AG04450 (cell line): ENCODE measurements around the gene CCL26. TPM values are rescaled to one million over a fixed set of nuclear protein-coding genes. Genes with fewer than 3 reads are reported as not detected.

Experiments
- CTCF ChIA-PET: fragments of 300-600, 350-600 bp; formaldehyde crosslinking; extraction: SDS; loops from one replicate; lab custom pipeline; 2022; ENCODE audit warnings: antibody characterized with exemption, inconsistent platforms; lab: Charles Lee
- POLR2A ChIA-PET: fragments of 350-600 bp; formaldehyde crosslinking; extraction: SDS; loops from one replicate; lab custom pipeline; 2021; ENCODE audit warnings: antibody characterized with exemption, inconsistent platforms; lab: Yijun Ruan, JAX
- DNase-seq: peaks from one replicate; pipeline ENCODE4 v3.0.0-alpha.2; 2011; ENCODE audit warnings: low read depth, low spot score
- H3K27ac ChIP-seq: one replicate; pipeline ENCODE4 v1.5.1; 2012; ENCODE audit warnings: low read depth, low read length, control low read depth
- H3K27me3 ChIP-seq: one replicate; pipeline ENCODE4 v1.6.0; 2012; ENCODE audit warnings: low read length; ENCODE audit not compliant: control insufficient read depth, insufficient read depth
- H3K4me3 ChIP-seq: 2 replicates; pipeline ENCODE4 v1.5.1; 2011; ENCODE audit warnings: mild to moderate bottlenecking, low read depth, low read length, control low read depth
- H3K9me3 ChIP-seq: 2 replicates; pipeline ENCODE4 v1.5.1; 2012; ENCODE audit warnings: low read length; ENCODE audit not compliant: control insufficient read depth, insufficient read depth
- CTCF ChIP-seq: IDR thresholded peaks from 2 replicates; pipeline ENCODE4 v1.5.1; 2011; ENCODE audit warnings: low read depth, low read length, control low read depth, inconsistent platforms
- polyA plus RNA-seq: library from polyadenylated mRNA; depleted of rRNA; stranded (reverse); fragments of >200 nt; gene quantifications from 2 replicates; pipeline ENCODE4 v1.2.3, GENCODE V29; 2011

Gene CCL26
- polyA plus RNA-seq, 1 experiment = not detected

DNA sequence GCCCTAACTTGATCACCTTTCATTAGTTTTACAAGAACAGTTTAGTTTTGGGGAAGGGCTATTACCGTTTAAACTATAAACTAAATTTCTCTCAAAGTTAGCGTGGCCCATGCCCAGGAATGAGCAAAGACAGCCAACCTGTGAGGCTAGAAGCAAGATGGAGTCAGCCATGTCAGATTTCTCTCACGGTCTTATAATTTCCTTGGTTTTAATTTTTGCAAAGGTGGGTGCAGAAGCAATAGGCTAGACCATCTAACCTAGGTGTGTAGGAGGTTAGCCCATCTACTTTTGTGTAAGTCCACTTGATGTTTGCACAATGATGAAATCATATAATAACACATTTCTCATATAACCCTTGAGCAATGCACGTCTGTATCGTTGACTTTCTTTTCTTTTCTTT, 32.7 kb upstream of the CCL26 start:
- no peak overlapping the region for H3K27ac ChIP-seq

DNA sequence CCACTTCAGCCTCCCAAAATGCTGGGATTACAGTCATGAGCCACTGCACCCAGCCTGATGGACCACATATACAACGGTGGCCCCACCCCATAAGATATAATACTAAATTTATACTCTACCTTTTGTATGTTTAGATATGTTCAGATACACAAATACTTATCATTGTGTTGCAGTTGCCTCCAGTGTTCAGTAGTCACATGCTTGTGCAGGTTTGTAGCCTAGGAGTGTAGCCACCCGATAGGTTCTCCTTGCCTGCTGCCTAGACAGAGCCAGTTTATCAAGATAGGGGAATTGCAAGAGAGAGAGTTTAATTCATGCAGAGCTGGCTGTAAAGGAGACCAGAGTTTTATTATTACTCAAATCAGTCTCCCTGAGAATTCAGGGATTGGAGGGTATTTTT, 32.0 kb upstream of the CCL26 start:
- no peak for TF ChIP-seq CTCF
- H3K4me3 ChIP-seq = no peak overlapping the region
- H3K27ac ChIP-seq = no peak overlapping the region
- no peak for DNase-seq
- ChIA-PET CTCF (interaction anchor here (1.0 kb wide), 1 partner anchor 43 kb away, joined by 4 read pairs; no protein-coding TSS in a partner anchor), POLR2A (no interaction called here)
- H3K27me3 ChIP-seq = no peaks in the 10 kb centered on the region
- peaks cover 19% of the 10 kb centered on the region for H3K9me3 ChIP-seq

More for the DNA sequence above, 32.7 kb upstream of the CCL26 start:
- no peak for DNase-seq
- ChIA-PET POLR2A (no interaction called here), CTCF (no interaction called here)
- Histone ChIP-seq H3K9me3 (peaks cover 19% of the 10 kb centered on the region), H3K27me3 (no peaks in the 10 kb centered on the region), H3K4me3 (no peak overlapping the region)
- TF ChIP-seq CTCF = no peak

DNA sequence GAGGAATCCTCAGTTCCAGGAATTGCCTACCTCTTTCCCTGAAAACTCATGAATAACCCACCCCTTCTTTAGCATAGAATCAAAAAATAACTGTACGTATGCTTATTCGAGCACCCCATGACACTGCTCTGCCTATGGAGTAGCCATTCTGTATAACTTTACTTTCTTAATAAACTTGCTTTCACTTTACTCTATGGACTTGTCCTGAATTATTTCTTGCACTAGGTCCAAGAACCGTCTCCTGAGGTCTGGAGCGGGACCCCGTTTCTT, 30.5 kb upstream of the CCL26 start:
- no peak overlapping the region for H3K27ac ChIP-seq
- H3K4me3 ChIP-seq = no peak overlapping the region
- ChIA-PET CTCF (no interaction called here), POLR2A (no interaction called here)
- DNase-seq = no peak
- H3K9me3 ChIP-seq = peaks cover 16% of the 10 kb centered on the region
- no peaks in the 10 kb centered on the region for H3K27me3 ChIP-seq
- TF ChIP-seq CTCF = no peak

DNA sequence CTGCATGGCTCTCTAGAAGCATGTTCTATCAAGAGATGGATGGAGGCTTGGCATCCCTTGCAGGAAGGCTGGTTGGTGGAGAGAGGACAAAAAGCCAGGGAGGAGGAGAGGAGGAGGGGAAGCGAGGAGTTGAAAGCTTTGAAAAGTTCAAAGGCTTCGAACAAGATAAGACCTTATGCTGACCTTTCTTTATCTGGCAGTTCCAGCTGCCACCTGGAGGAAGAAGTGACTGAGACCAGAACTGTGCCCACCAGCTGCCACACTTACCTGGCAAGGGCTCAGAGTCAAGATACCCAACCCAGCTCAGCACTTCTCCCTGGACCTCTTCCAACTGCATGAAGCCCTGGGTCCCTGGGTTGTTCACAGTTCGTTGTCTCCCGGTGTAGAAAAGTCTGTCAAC, 26.8 kb upstream of the CCL26 start:
- CTCF ChIA-PET = interaction anchor here (0.8 kb wide), 1 partner anchor 36 kb away, joined by 3 read pairs; no protein-coding TSS in a partner anchor

DNA sequence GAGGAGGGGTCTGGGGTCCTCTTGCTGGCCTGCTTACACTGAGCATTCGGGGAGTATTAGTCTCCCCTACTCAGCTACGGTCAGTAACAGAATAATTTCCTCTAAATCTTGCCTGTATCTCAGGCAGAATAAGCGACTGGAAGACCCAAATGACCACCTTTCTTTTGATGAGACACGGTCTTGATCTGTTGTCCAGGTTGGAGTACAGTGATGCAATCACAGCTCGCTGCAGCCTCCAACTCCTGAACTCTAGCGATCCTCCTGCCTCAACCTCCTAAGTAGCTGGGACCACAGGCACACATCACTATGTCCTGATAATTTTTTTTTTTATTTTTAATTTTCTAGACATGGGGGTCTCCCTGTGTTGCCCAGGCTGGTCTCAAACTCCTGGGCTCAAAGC, 24.4 kb upstream of the CCL26 start:
- CTCF ChIA-PET = no interaction called here
- POLR2A ChIA-PET = no interaction called here
- Histone ChIP-seq H3K4me3 (no peak overlapping the region), H3K9me3 (no peaks in the 10 kb centered on the region), H3K27ac (no peak overlapping the region), H3K27me3 (peaks cover 12% of the 10 kb centered on the region)
- no peak for TF ChIP-seq CTCF
- no peak for DNase-seq

More for the DNA sequence above, 26.8 kb upstream of the CCL26 start:
- TF ChIP-seq CTCF = no peak
- no peaks in the 10 kb centered on the region for H3K9me3 ChIP-seq
- DNase-seq = no peak
- no peak overlapping the region for H3K27ac ChIP-seq
- H3K27me3 ChIP-seq = peaks cover 12% of the 10 kb centered on the region
- no peak overlapping the region for H3K4me3 ChIP-seq
- POLR2A ChIA-PET = interaction anchor here (0.6 to 0.7 kb wide), 3 partner anchors 21 to 72 kb away, joined by 3 to 5 read pairs (median 4); no protein-coding TSS in a partner anchor
